Measurements from ENCODE around the gene OSR1.

Gene OSR1

DNA sequence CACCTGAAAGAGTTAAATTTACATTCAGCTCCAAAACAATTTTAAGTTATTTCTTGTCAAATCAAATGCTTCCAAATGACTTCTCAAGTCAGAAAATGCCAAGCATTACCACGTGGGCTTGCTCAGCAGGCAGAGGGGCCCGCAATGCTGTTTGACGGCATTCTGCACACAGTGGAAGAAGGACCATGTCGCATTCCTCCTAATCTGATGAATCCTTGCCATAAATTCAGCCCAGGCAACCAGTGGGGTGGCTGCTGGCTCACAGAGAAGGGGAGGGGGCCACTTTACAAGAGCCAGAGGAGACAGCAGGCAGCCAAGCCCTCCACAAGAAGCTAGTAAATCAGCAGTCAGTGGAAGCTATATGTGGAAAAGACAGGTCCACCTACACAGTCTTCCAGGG is 56.7 kb downstream of the OSR1 start:
- Histone ChIP-seq H3K4me1 (ENCODE audit: control extremely low read depth in 1 of 4, control insufficient read depth in 4 of 4, insufficient read depth in 4 of 4, low read length in 3 of 4) (no peaks in the 10 kb centered on the region), H3K4me3 (ENCODE audit: control insufficient read depth in 1 of 7, extremely low read depth in 1 of 7, insufficient read depth in 4 of 7, low read depth in 2 of 7, low read length in 6 of 7) (no peak overlapping the region), H3K36me3 (ENCODE audit: control insufficient read depth in 4 of 4, insufficient read depth in 4 of 4, low read length in 3 of 4) (no peaks in the 10 kb centered on the region), H3K9me3 (ENCODE audit: control extremely low read depth in 1 of 5, control insufficient read depth in 4 of 5, insufficient read depth in 2 of 5, low read depth in 1 of 5, low read length in 4 of 5) (no peaks in the 10 kb centered on the region), H3K27me3 (replicated peaks in 2 of 5; ENCODE audit: control insufficient read depth in 4 of 5, insufficient read depth in 5 of 5, low read length in 4 of 5) (no peaks in the 10 kb centered on the region), H3K27ac (ENCODE audit: insufficient read depth in 1 of 2, low read depth in 1 of 2, low read length in 2 of 2, poor library complexity in 1 of 2, severe bottlenecking in 2 of 2) (no peak overlapping the region)
- no peak for DNase-seq
- CTCF ChIA-PET = no interaction called here
- 93% methylated on average over 4 of the region's 4 CpGs for WGBS (ENCODE audit: insufficient coverage)
- POLR2A ChIA-PET = no interaction called here
